GM06990 (cell line): Measurements from ENCODE around the gene FBXO21.

Experiments used
- DNase-seq: peaks from one replicate; pipeline ENCODE4 v3.0.0-alpha.2; 2011; ENCODE audit not compliant: insufficient read length; ENCODE audit errors: extremely low read depth
- H3K27me3 ChIP-seq: replicated peaks from 2 replicates; pipeline ENCODE4 v1.6.0; 2011; ENCODE audit warnings: low read length; ENCODE audit not compliant: control insufficient read depth, insufficient read depth
- H3K36me3 ChIP-seq: 2 replicates; pipeline ENCODE4 v1.5.1; 2011; ENCODE audit warnings: low read length; ENCODE audit not compliant: control insufficient read depth, insufficient read depth
- H3K4me3 ChIP-seq: replicated peaks from 2 replicates; pipeline ENCODE4 v1.5.1; 2011; ENCODE audit warnings: low read depth, mild to moderate bottlenecking, control low read depth, low read length
- CTCF ChIP-seq: IDR thresholded peaks from 2 replicates; pipeline ENCODE4 v1.5.1; 2011; ENCODE audit warnings: low read length, control low read depth, mild to moderate bottlenecking, inconsistent platforms; ENCODE audit not compliant: insufficient read depth, poor library complexity, severe bottlenecking

Gene FBXO21

GRCh38 chr12:117101953-117102799 lies 88.1 kb downstream of the FBXO21 start:
- H3K27me3 ChIP-seq: no peaks in the 10 kb centered on the region; the same call in none of the 2 replicates
- no peak for DNase-seq
- no peaks in the 10 kb centered on the region for H3K36me3 ChIP-seq
- TF ChIP-seq CTCF: no peak
- no peak overlapping the region for H3K4me3 ChIP-seq

GRCh38 chr12:117100851-117101673 lies 89.2 kb downstream of the FBXO21 start:
- no peak for TF ChIP-seq CTCF
- Histone ChIP-seq H3K4me3 (no peak overlapping the region), H3K36me3 (no peaks in the 10 kb centered on the region), H3K27me3 (no peaks in the 10 kb centered on the region; the same call in 1 of the 2 replicates)
- DNase-seq: no peak

- H3K27me3 ChIP-seq: no peaks in the 10 kb centered on the region; the same call in 1 of the 2 replicates
- TF ChIP-seq CTCF: peak; percentile 27
- no peak overlapping the region for H3K4me3 ChIP-seq
- no peaks in the 10 kb centered on the region for H3K36me3 ChIP-seq
- DNase-seq: no peak
These were observed 90.0 kb downstream of the FBXO21 start for GRCh38 chr12:117100251-117100650.

GRCh38 chr12:117098361-117099217 lies 91.7 kb downstream of the FBXO21 start:
- DNase-seq: peak; percentile 71
- Histone ChIP-seq H3K4me3 (peak overlapping the region; percentile 76), H3K27me3 (no peaks in the 10 kb centered on the region; the same call in 1 of the 2 replicates)

More at GRCh38 chr12:117098361-117099217, 91.7 kb downstream of the FBXO21 start:
- TF ChIP-seq CTCF: no peak
- no peaks in the 10 kb centered on the region; the same call in 1 of the 2 replicates for H3K36me3 ChIP-seq
